Testis (tissue), 2 donors: ENCODE data around the gene ENG.

ENCODE experiments used
- POLR2A ChIP-seq: fragments of 450-650 bp; IDR thresholded peaks from one replicate; pipeline ENCODE4 v1.6.1; 2017; ENCODE audit warnings: antibody characterized with exemption, mild to moderate bottlenecking, moderate library complexity
- TF ChIP-seq, protein P1 (sequence below), 3 experiments: fragments of 450-650 bp in 2 of 3; fragments of 200-600 bp in 1 of 3; sonication (generic) in 1 of 3; IDR thresholded peaks; one replicate each; pipeline ENCODE4 v1.5.1; 2016 to 2019; ENCODE audit warnings: antibody characterized with exemption in 3 of 3, mild to moderate bottlenecking in 2 of 3, moderate library complexity in 1 of 3

DNA sequence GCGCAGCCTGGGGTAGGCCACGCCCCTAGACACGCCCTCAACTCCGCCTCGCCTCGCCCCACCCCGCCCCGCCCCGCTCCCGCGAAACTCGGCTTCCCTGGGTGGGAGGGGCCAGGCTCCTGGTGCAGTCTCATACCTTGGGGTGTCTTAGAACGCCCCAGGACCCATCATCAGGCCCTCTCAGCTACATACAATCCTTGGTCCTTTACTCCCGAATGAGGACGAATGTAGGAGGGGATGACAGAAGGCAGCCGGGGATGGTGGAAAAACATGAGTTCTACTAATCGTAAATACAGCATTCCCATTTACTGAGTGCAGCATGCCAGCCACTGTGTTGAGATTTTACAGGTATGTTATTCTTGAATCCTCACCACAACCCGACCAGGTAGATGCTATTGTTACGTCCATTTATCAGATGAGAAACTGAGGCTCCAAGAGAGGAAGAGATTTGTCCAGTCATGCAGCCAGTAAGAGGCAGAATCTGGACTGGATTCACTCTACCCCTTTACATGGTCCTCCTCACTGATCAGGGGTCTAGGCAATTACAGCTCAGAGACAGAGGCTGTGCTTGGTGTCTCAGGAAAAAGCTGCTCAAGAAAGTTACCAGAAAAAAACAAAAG, 82.8 kb downstream of the ENG start:
- TF ChIP-seq, protein P1, sequence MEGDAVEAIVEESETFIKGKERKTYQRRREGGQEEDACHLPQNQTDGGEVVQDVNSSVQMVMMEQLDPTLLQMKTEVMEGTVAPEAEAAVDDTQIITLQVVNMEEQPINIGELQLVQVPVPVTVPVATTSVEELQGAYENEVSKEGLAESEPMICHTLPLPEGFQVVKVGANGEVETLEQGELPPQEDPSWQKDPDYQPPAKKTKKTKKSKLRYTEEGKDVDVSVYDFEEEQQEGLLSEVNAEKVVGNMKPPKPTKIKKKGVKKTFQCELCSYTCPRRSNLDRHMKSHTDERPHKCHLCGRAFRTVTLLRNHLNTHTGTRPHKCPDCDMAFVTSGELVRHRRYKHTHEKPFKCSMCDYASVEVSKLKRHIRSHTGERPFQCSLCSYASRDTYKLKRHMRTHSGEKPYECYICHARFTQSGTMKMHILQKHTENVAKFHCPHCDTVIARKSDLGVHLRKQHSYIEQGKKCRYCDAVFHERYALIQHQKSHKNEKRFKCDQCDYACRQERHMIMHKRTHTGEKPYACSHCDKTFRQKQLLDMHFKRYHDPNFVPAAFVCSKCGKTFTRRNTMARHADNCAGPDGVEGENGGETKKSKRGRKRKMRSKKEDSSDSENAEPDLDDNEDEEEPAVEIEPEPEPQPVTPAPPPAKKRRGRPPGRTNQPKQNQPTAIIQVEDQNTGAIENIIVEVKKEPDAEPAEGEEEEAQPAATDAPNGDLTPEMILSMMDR (IDR thresholded peaks at IDR 0.05): no peak
- no peak for TF ChIP-seq POLR2A
